H1 (cell line): ENCODE data around the gene GRM1. TPM values are rescaled to one million over a fixed set of nuclear protein-coding genes. Genes with fewer than 3 reads are reported as not detected.

Experiments
- CTCF ChIA-PET: fragments of 300-600 bp; sonication (Branson Sonifier 250); formaldehyde crosslinking; loops from one replicate; lab custom pipeline; 2021; ENCODE audit not compliant: partially characterized antibody; lab: Charles Lee
- POLR2A ChIA-PET: fragments of 300-600 bp; sonication (Branson Sonifier 250); formaldehyde crosslinking; loops from one replicate; lab custom pipeline; 2021; ENCODE audit warnings: inconsistent platforms; ENCODE audit not compliant: partially characterized antibody; lab: Charles Lee
- DNase-seq, 2 experiments: peaks; one replicate each; pipeline versions ENCODE4 v3.0.0 to v3.0.0-alpha.2; 2010 to 2022; ENCODE audit warnings: low spot score in 2 of 2, low read depth in 1 of 2, mixed read lengths in 1 of 2
- FAIRE-seq: peaks from 2 replicates; lab custom pipeline; 2011; peaks lifted over from hg19 to GRCh38; lab: Jason Lieb, UNC
- H2AFZ ChIP-seq: 2 replicates; pipeline ENCODE4 v1.8.1; 2012; ENCODE audit warnings: low read length, inconsistent platforms
- H2AK5ac ChIP-seq: 2 replicates; pipeline ENCODE4 v1.6.1; 2013; ENCODE audit warnings: low read depth, low read length
- H2BK120ac ChIP-seq: replicated peaks from 2 replicates; pipeline ENCODE3; 2013; ENCODE audit warnings: low read depth, low read length, inconsistent platforms
- H2BK12ac ChIP-seq: 2 replicates; pipeline ENCODE4 v1.6.1; 2013; ENCODE audit warnings: low read depth, low read length
- H2BK15ac ChIP-seq: 2 replicates; pipeline ENCODE4 v1.6.1; 2013; ENCODE audit warnings: low read length
- H2BK20ac ChIP-seq: 2 replicates; pipeline ENCODE4 v1.6.1; 2013; ENCODE audit warnings: low read length
- H2BK5ac ChIP-seq: 2 replicates; pipeline ENCODE4 v1.6.1; 2013; ENCODE audit warnings: low read depth, low read length
- H3K14ac ChIP-seq: 2 replicates; pipeline ENCODE4 v1.6.1; 2013; ENCODE audit warnings: inconsistent platforms; ENCODE audit not compliant: insufficient read length
- H3K18ac ChIP-seq: 2 replicates; pipeline ENCODE4 v1.6.1; 2013; ENCODE audit warnings: low read length; ENCODE audit errors: extremely low read depth
- H3K23ac ChIP-seq: 2 replicates; pipeline ENCODE4 v1.6.1; 2013; ENCODE audit warnings: inconsistent platforms; ENCODE audit not compliant: insufficient read length
- H3K23me2 ChIP-seq: 2 replicates; pipeline ENCODE4 v1.6.1; 2013; ENCODE audit warnings: low read depth, low read length
- H3K27ac ChIP-seq: 2 replicates; pipeline ENCODE4 v1.6.1; 2011; ENCODE audit warnings: low read depth, low read length, inconsistent platforms
- H3K27me3 ChIP-seq, 4 experiments: replicated peaks in 1 of 4; 1 replicate in 1 of 4; 2 replicates in 3 of 4; pipeline versions ENCODE4 v1.6.1 to v1.8.1; 2011 to 2013; ENCODE audit warnings: low read length in 3 of 4, mild to moderate bottlenecking in 3 of 4, inconsistent platforms in 2 of 4, mixed read lengths in 2 of 4, moderate library complexity in 1 of 4; ENCODE audit not compliant: control insufficient read depth in 3 of 4, insufficient read depth in 3 of 4; ENCODE audit errors: extremely low read depth in 1 of 4
- H3K36me3 ChIP-seq, 4 experiments: 2 replicates each; pipeline versions ENCODE4 v1.6.1 to v1.8.1; 2011 to 2013; ENCODE audit warnings: mild to moderate bottlenecking in 4 of 4, low read length in 3 of 4, moderate library complexity in 2 of 4, control low read depth in 1 of 4, inconsistent platforms in 1 of 4; ENCODE audit not compliant: insufficient read depth in 4 of 4, control insufficient read depth in 2 of 4
- H3K4ac ChIP-seq: replicated peaks from 2 replicates; pipeline ENCODE3; 2013; ENCODE audit warnings: low read length, low read depth, mixed read lengths, inconsistent platforms; ENCODE audit not compliant: insufficient read length
- H3K4me1 ChIP-seq, 4 experiments: replicated peaks in 1 of 4; 1 replicate in 1 of 4; 2 replicates in 3 of 4; pipeline versions ENCODE4 v1.6.1 to v1.8.1; 2011 to 2013; ENCODE audit warnings: low read length in 3 of 4, inconsistent platforms in 2 of 4, mixed read lengths in 1 of 4; ENCODE audit not compliant: insufficient read depth in 4 of 4, control insufficient read depth in 3 of 4
- H3K4me2 ChIP-seq, 2 experiments: 2 replicates each; pipeline versions ENCODE4 v1.6.1 to v1.8.1; 2011 to 2013; ENCODE audit warnings: low read depth in 2 of 2, low read length in 2 of 2, control low read depth in 1 of 2, inconsistent platforms in 1 of 2, mild to moderate bottlenecking in 1 of 2; ENCODE audit not compliant: insufficient read depth in 1 of 2
- H3K4me3 ChIP-seq, 4 experiments: fragments of 200-600, 300-600 bp in 1 of 4; sonication (generic), shearing (Covaris generic), sonication (Bioruptor Twin) in 1 of 4; 2 replicates each; pipeline versions ENCODE4 v1.5.1 to v1.8.1; 2011 to 2016; ENCODE audit warnings: low read length in 4 of 4, low read depth in 3 of 4, control low read depth in 2 of 4, inconsistent platforms in 2 of 4, mild to moderate bottlenecking in 2 of 4, mixed read lengths in 1 of 4, moderate library complexity in 1 of 4; ENCODE audit not compliant: insufficient read depth in 2 of 4; ENCODE audit errors: extremely low read depth in 1 of 4
- H3K56ac ChIP-seq: replicated peaks from 2 replicates; pipeline ENCODE3; 2013; ENCODE audit warnings: low read depth, mild to moderate bottlenecking, mixed read lengths, low read length, inconsistent platforms; ENCODE audit not compliant: insufficient read length
- H3K79me1 ChIP-seq: 2 replicates; pipeline ENCODE4 v1.6.1; 2013; ENCODE audit warnings: low read depth, low read length, control low read depth
- H3K79me2 ChIP-seq, 2 experiments: 2 replicates each; pipeline versions ENCODE4 v1.6.1 to v1.8.1; 2012 to 2013; ENCODE audit warnings: low read length in 2 of 2, mild to moderate bottlenecking in 2 of 2, inconsistent platforms in 1 of 2; ENCODE audit not compliant: insufficient read depth in 2 of 2, control insufficient read depth in 1 of 2
- H3K9ac ChIP-seq, 4 experiments: replicated peaks in 1 of 4; 1 replicate in 1 of 4; 2 replicates in 3 of 4; pipeline versions ENCODE4 v1.6.1 to v1.8.1; 2011 to 2013; ENCODE audit warnings: low read depth in 3 of 4, low read length in 3 of 4, control low read depth in 2 of 4, mild to moderate bottlenecking in 2 of 4, moderate library complexity in 2 of 4, inconsistent platforms in 1 of 4; ENCODE audit errors: extremely low read depth in 1 of 4
- H3K9me3 ChIP-seq, 2 experiments: 2 replicates each; pipeline versions ENCODE4 v1.6.1 to v1.8.1; 2012 to 2013; ENCODE audit warnings: mild to moderate bottlenecking in 2 of 2, moderate library complexity in 2 of 2, control low read depth in 1 of 2, inconsistent platforms in 1 of 2, low read depth in 1 of 2, low read length in 1 of 2, mixed read lengths in 1 of 2; ENCODE audit not compliant: insufficient read depth in 2 of 2
- H4K20me1 ChIP-seq, 2 experiments: replicated peaks in 1 of 2; 2 replicates each; pipeline versions ENCODE3 to v1.8.1; 2011 to 2013; ENCODE audit warnings: inconsistent platforms in 2 of 2, low read length in 2 of 2, mild to moderate bottlenecking in 1 of 2; ENCODE audit not compliant: insufficient read depth in 2 of 2, control insufficient read depth in 1 of 2
- H4K5ac ChIP-seq: 2 replicates; pipeline ENCODE4 v1.6.1; 2013; ENCODE audit warnings: low read length, low read depth, mixed read lengths, inconsistent platforms; ENCODE audit not compliant: insufficient read length
- H4K8ac ChIP-seq: 2 replicates; pipeline ENCODE4 v1.8.0; 2013; ENCODE audit warnings: mild to moderate bottlenecking, moderate library complexity, low read length, inconsistent platforms; ENCODE audit not compliant: insufficient read depth; ENCODE audit errors: extremely low read depth
- H4K91ac ChIP-seq: replicated peaks from 2 replicates; pipeline ENCODE3; 2013; ENCODE audit warnings: low read length, mixed read lengths, inconsistent platforms; ENCODE audit not compliant: insufficient read length
- CHD2 ChIP-seq: IDR thresholded peaks from 2 replicates; pipeline ENCODE4 v1.6.1; 2012; ENCODE audit warnings: low read length, improper control_type of control experiment
- HDAC6 ChIP-seq: IDR thresholded peaks from one replicate; pipeline ENCODE4 v1.7.1; 2012; ENCODE audit warnings: low read depth, mild to moderate bottlenecking, inconsistent platforms, low read length, moderate library complexity
- SIX5 ChIP-seq: IDR thresholded peaks from 2 replicates; pipeline ENCODE4 v1.6.1; 2011; ENCODE audit warnings: mild to moderate bottlenecking, low read depth, low read length
- SP1 ChIP-seq: IDR thresholded peaks from 2 replicates; pipeline ENCODE4 v1.6.1; 2011; ENCODE audit warnings: low read depth, low read length
- WGBS, 2 experiments: shearing (Covaris generic) in 1 of 2; methylation state at CpG; one replicate each; pipeline versions ENCODE4 v1.1.6 to v1.1.7; 2013 to 2015; ENCODE audit warnings: low lambda C conversion rate in 2 of 2, mixed read lengths in 2 of 2, inconsistent platforms in 1 of 2, low coverage in 1 of 2, missing lambda C conversion rate in 1 of 2; ENCODE audit not compliant: insufficient replicate concordance in 2 of 2, insufficient coverage in 1 of 2, insufficient read length in 1 of 2; ENCODE audit errors: extremely low coverage in 1 of 2, missing lambda C conversion rate in 1 of 2; 5-methylcytosine and 5-hydroxymethylcytosine counted together
- polyA plus RNA-seq, 7 experiments: library from polyadenylated mRNA; depleted of rRNA in 3 of 7; stranded (reverse) in 5 of 7; unstranded in 2 of 7; fragments of >200 nt in 5 of 7; fragments of 200-250 nt in 2 of 7; gene quantifications; 1 replicate in 5 of 7; 2 replicates in 1 of 7; 4 replicates in 1 of 7; pipeline versions ENCODE4 v1.2.1 to v1.2.3, GENCODE V29; 2011 to 2013; ENCODE audit warnings: missing spikeins in 2 of 7, mixed read lengths in 2 of 7
- total RNA-seq: library from RNA; stranded (reverse); fragmentation: NEBNext Ultra II Directional; extraction: Animal tissue kit (Norgen Biotek cat#: 25700); gene quantifications from 2 replicates; pipeline ENCODE4 v1.2.1, GENCODE V29; 2021

Gene GRM1
- total and polyA plus RNA-seq, 2 of the 8 experiments (the other 6 are each of a cell fraction or from before 2014, with no cell fraction given) = 0.15 to 1.3 TPM

- Histone ChIP-seq H3K4me2 (no peak overlapping the region), H4K5ac (no peak overlapping the region), H4K8ac (no peak overlapping the region), H3K27me3 (no peaks in the 10 kb centered on the region), H2AK5ac (no peak overlapping the region), H2BK20ac (no peak overlapping the region), H3K36me3 (no peaks in the 10 kb centered on the region), H3K4ac (no peak overlapping the region), H3K4me1 (peaks cover 0 to 3% (median 1%) of the 10 kb centered on the region in 4 experiments; a peak in 2 of 7 replicates), H3K9ac (no peak overlapping the region), H2AFZ (no peak overlapping the region), H2BK15ac (no peak overlapping the region), H2BK5ac (no peak overlapping the region), H3K27ac (no peak overlapping the region), H3K23ac (no peak overlapping the region), H4K91ac (no peak overlapping the region), H3K56ac (no peak overlapping the region), H3K14ac (no peak overlapping the region), H3K79me1 (no peaks in the 10 kb centered on the region), H3K23me2 (no peaks in the 10 kb centered on the region), H2BK12ac (no peak overlapping the region), H3K79me2 (no peaks in the 10 kb centered on the region), H3K18ac (no peak overlapping the region), H3K4me3 (no peak overlapping the region), H4K20me1 (no peaks in the 10 kb centered on the region), H2BK120ac (no peak overlapping the region), H3K9me3 (no peaks in the 10 kb centered on the region)
- ChIA-PET POLR2A (no interaction called here), CTCF (no interaction called here)
- FAIRE-seq (no peak), DNase-seq (no peak)
- 91% methylated on average over 4 of the region's 4 CpGs; no CpG with 5 or more reads in 1 of the 2 experiments for WGBS, 2 experiments
- TF ChIP-seq CHD2 = no peak
- no peak for TF ChIP-seq HDAC6
- no peak for TF ChIP-seq SP1
- no peak for TF ChIP-seq SIX5
Observed at GRCh38 chr6:146361128-146361924, 332.5 kb downstream of the GRM1 start.
